H1 (cell line): Measurements from ENCODE around the gene GNB5. TPM values are rescaled to one million over a fixed set of nuclear protein-coding genes. Genes with fewer than 3 reads are reported as not detected.

Source experiments
- CTCF ChIA-PET: fragments of 300-600 bp; sonication (Branson Sonifier 250); formaldehyde crosslinking; loops from one replicate; lab custom pipeline; 2021; ENCODE audit not compliant: partially characterized antibody; lab: Charles Lee
- POLR2A ChIA-PET: fragments of 300-600 bp; sonication (Branson Sonifier 250); formaldehyde crosslinking; loops from one replicate; lab custom pipeline; 2021; ENCODE audit warnings: inconsistent platforms; ENCODE audit not compliant: partially characterized antibody; lab: Charles Lee
- DNase-seq, 2 experiments: peaks; one replicate each; pipeline versions ENCODE4 v3.0.0 to v3.0.0-alpha.2; 2010 to 2022; ENCODE audit warnings: low spot score in 2 of 2, low read depth in 1 of 2, mixed read lengths in 1 of 2
- FAIRE-seq: peaks from 2 replicates; lab custom pipeline; 2011; peaks lifted over from hg19 to GRCh38; lab: Jason Lieb, UNC
- H2AFZ ChIP-seq: 2 replicates; pipeline ENCODE4 v1.8.1; 2012; ENCODE audit warnings: low read length, inconsistent platforms
- H2AK5ac ChIP-seq: 2 replicates; pipeline ENCODE4 v1.6.1; 2013; ENCODE audit warnings: low read depth, low read length
- H2BK120ac ChIP-seq: replicated peaks from 2 replicates; pipeline ENCODE3; 2013; ENCODE audit warnings: low read depth, low read length, inconsistent platforms
- H2BK12ac ChIP-seq: 2 replicates; pipeline ENCODE4 v1.6.1; 2013; ENCODE audit warnings: low read depth, low read length
- H2BK15ac ChIP-seq: 2 replicates; pipeline ENCODE4 v1.6.1; 2013; ENCODE audit warnings: low read length
- H2BK20ac ChIP-seq: 2 replicates; pipeline ENCODE4 v1.6.1; 2013; ENCODE audit warnings: low read length
- H2BK5ac ChIP-seq: 2 replicates; pipeline ENCODE4 v1.6.1; 2013; ENCODE audit warnings: low read depth, low read length
- H3K14ac ChIP-seq: 2 replicates; pipeline ENCODE4 v1.6.1; 2013; ENCODE audit warnings: inconsistent platforms; ENCODE audit not compliant: insufficient read length
- H3K18ac ChIP-seq: 2 replicates; pipeline ENCODE4 v1.6.1; 2013; ENCODE audit warnings: low read length; ENCODE audit errors: extremely low read depth
- H3K23ac ChIP-seq: 2 replicates; pipeline ENCODE4 v1.6.1; 2013; ENCODE audit warnings: inconsistent platforms; ENCODE audit not compliant: insufficient read length
- H3K23me2 ChIP-seq: 2 replicates; pipeline ENCODE4 v1.6.1; 2013; ENCODE audit warnings: low read depth, low read length
- H3K27ac ChIP-seq: 2 replicates; pipeline ENCODE4 v1.6.1; 2011; ENCODE audit warnings: low read depth, low read length, inconsistent platforms
- H3K27me3 ChIP-seq, 4 experiments: replicated peaks in 1 of 4; 1 replicate in 1 of 4; 2 replicates in 3 of 4; pipeline versions ENCODE4 v1.6.1 to v1.8.1; 2011 to 2013; ENCODE audit warnings: low read length in 3 of 4, mild to moderate bottlenecking in 3 of 4, inconsistent platforms in 2 of 4, mixed read lengths in 2 of 4, moderate library complexity in 1 of 4; ENCODE audit not compliant: control insufficient read depth in 3 of 4, insufficient read depth in 3 of 4; ENCODE audit errors: extremely low read depth in 1 of 4
- H3K36me3 ChIP-seq, 4 experiments: 2 replicates each; pipeline versions ENCODE4 v1.6.1 to v1.8.1; 2011 to 2013; ENCODE audit warnings: mild to moderate bottlenecking in 4 of 4, low read length in 3 of 4, moderate library complexity in 2 of 4, control low read depth in 1 of 4, inconsistent platforms in 1 of 4; ENCODE audit not compliant: insufficient read depth in 4 of 4, control insufficient read depth in 2 of 4
- H3K4ac ChIP-seq: replicated peaks from 2 replicates; pipeline ENCODE3; 2013; ENCODE audit warnings: low read length, low read depth, mixed read lengths, inconsistent platforms; ENCODE audit not compliant: insufficient read length
- H3K4me1 ChIP-seq, 4 experiments: replicated peaks in 1 of 4; 1 replicate in 1 of 4; 2 replicates in 3 of 4; pipeline versions ENCODE4 v1.6.1 to v1.8.1; 2011 to 2013; ENCODE audit warnings: low read length in 3 of 4, inconsistent platforms in 2 of 4, mixed read lengths in 1 of 4; ENCODE audit not compliant: insufficient read depth in 4 of 4, control insufficient read depth in 3 of 4
- H3K4me2 ChIP-seq, 2 experiments: 2 replicates each; pipeline versions ENCODE4 v1.6.1 to v1.8.1; 2011 to 2013; ENCODE audit warnings: low read depth in 2 of 2, low read length in 2 of 2, control low read depth in 1 of 2, inconsistent platforms in 1 of 2, mild to moderate bottlenecking in 1 of 2; ENCODE audit not compliant: insufficient read depth in 1 of 2
- H3K4me3 ChIP-seq, 4 experiments: fragments of 200-600, 300-600 bp in 1 of 4; sonication (generic), shearing (Covaris generic), sonication (Bioruptor Twin) in 1 of 4; 2 replicates each; pipeline versions ENCODE4 v1.5.1 to v1.8.1; 2011 to 2016; ENCODE audit warnings: low read length in 4 of 4, low read depth in 3 of 4, control low read depth in 2 of 4, inconsistent platforms in 2 of 4, mild to moderate bottlenecking in 2 of 4, mixed read lengths in 1 of 4, moderate library complexity in 1 of 4; ENCODE audit not compliant: insufficient read depth in 2 of 4; ENCODE audit errors: extremely low read depth in 1 of 4
- H3K56ac ChIP-seq: replicated peaks from 2 replicates; pipeline ENCODE3; 2013; ENCODE audit warnings: low read depth, mild to moderate bottlenecking, mixed read lengths, low read length, inconsistent platforms; ENCODE audit not compliant: insufficient read length
- H3K79me1 ChIP-seq: 2 replicates; pipeline ENCODE4 v1.6.1; 2013; ENCODE audit warnings: low read depth, low read length, control low read depth
- H3K79me2 ChIP-seq, 2 experiments: 2 replicates each; pipeline versions ENCODE4 v1.6.1 to v1.8.1; 2012 to 2013; ENCODE audit warnings: low read length in 2 of 2, mild to moderate bottlenecking in 2 of 2, inconsistent platforms in 1 of 2; ENCODE audit not compliant: insufficient read depth in 2 of 2, control insufficient read depth in 1 of 2
- H3K9ac ChIP-seq, 4 experiments: replicated peaks in 1 of 4; 1 replicate in 1 of 4; 2 replicates in 3 of 4; pipeline versions ENCODE4 v1.6.1 to v1.8.1; 2011 to 2013; ENCODE audit warnings: low read depth in 3 of 4, low read length in 3 of 4, control low read depth in 2 of 4, mild to moderate bottlenecking in 2 of 4, moderate library complexity in 2 of 4, inconsistent platforms in 1 of 4; ENCODE audit errors: extremely low read depth in 1 of 4
- H3K9me3 ChIP-seq, 2 experiments: 2 replicates each; pipeline versions ENCODE4 v1.6.1 to v1.8.1; 2012 to 2013; ENCODE audit warnings: mild to moderate bottlenecking in 2 of 2, moderate library complexity in 2 of 2, control low read depth in 1 of 2, inconsistent platforms in 1 of 2, low read depth in 1 of 2, low read length in 1 of 2, mixed read lengths in 1 of 2; ENCODE audit not compliant: insufficient read depth in 2 of 2
- H4K20me1 ChIP-seq, 2 experiments: replicated peaks in 1 of 2; 2 replicates each; pipeline versions ENCODE3 to v1.8.1; 2011 to 2013; ENCODE audit warnings: inconsistent platforms in 2 of 2, low read length in 2 of 2, mild to moderate bottlenecking in 1 of 2; ENCODE audit not compliant: insufficient read depth in 2 of 2, control insufficient read depth in 1 of 2
- H4K5ac ChIP-seq: 2 replicates; pipeline ENCODE4 v1.6.1; 2013; ENCODE audit warnings: low read length, low read depth, mixed read lengths, inconsistent platforms; ENCODE audit not compliant: insufficient read length
- H4K8ac ChIP-seq: 2 replicates; pipeline ENCODE4 v1.8.0; 2013; ENCODE audit warnings: mild to moderate bottlenecking, moderate library complexity, low read length, inconsistent platforms; ENCODE audit not compliant: insufficient read depth; ENCODE audit errors: extremely low read depth
- H4K91ac ChIP-seq: replicated peaks from 2 replicates; pipeline ENCODE3; 2013; ENCODE audit warnings: low read length, mixed read lengths, inconsistent platforms; ENCODE audit not compliant: insufficient read length
- CBX5 ChIP-seq: fragments of 300-800, 300-1000 bp; sonication (generic); IDR thresholded peaks from 2 replicates; pipeline ENCODE4 v1.7.1; 2016; ENCODE audit warnings: antibody characterized with exemption, low read length, low read depth
- CREB1 ChIP-seq: IDR thresholded peaks from 2 replicates; pipeline ENCODE4 v1.6.1; 2012; ENCODE audit warnings: inconsistent platforms
- CTBP2 ChIP-seq: IDR thresholded peaks from 2 replicates; pipeline ENCODE4 v1.7.0; 2011; ENCODE audit warnings: borderline replicate concordance, mild to moderate bottlenecking, moderate library complexity, mixed read lengths, low read length; ENCODE audit not compliant: insufficient read depth, insufficient read length
- FOSL1 ChIP-seq: IDR thresholded peaks from 2 replicates; pipeline ENCODE4 v1.6.1; 2011; ENCODE audit warnings: mild to moderate bottlenecking, low read depth, low read length, moderate library complexity; ENCODE audit not compliant: insufficient read depth
- HDAC2 ChIP-seq, 2 experiments: fragments of 300-600 bp in 1 of 2; sonication (generic) in 1 of 2; IDR thresholded peaks; 2 replicates each; pipeline ENCODE4 v1.6.1; 2011 to 2012; ENCODE audit warnings: low read depth in 2 of 2, low read length in 2 of 2, mild to moderate bottlenecking in 2 of 2, moderate library complexity in 2 of 2, borderline replicate concordance in 1 of 2, inconsistent platforms in 1 of 2
- HDAC6 ChIP-seq: IDR thresholded peaks from one replicate; pipeline ENCODE4 v1.7.1; 2012; ENCODE audit warnings: low read depth, mild to moderate bottlenecking, inconsistent platforms, low read length, moderate library complexity
- KDM4A ChIP-seq: IDR thresholded peaks from one replicate; pipeline ENCODE4 v1.7.1; 2012; ENCODE audit warnings: low read depth, mild to moderate bottlenecking, moderate library complexity, low read length, inconsistent platforms; ENCODE audit not compliant: severe bottlenecking
- POU5F1 ChIP-seq: IDR thresholded peaks from 2 replicates; pipeline ENCODE4 v1.6.1; 2011; ENCODE audit warnings: low read depth, mild to moderate bottlenecking, low read length, moderate library complexity
- SP4 ChIP-seq: IDR thresholded peaks from 2 replicates; pipeline ENCODE4 v1.6.1; 2012; ENCODE audit warnings: low read length, inconsistent platforms
- SRF ChIP-seq: IDR thresholded peaks from 2 replicates; pipeline ENCODE4 v1.6.1; 2011; ENCODE audit warnings: mild to moderate bottlenecking, low read depth, low read length, moderate library complexity
- SUZ12 ChIP-seq: fragments of 200-600 bp; sonication (generic); IDR thresholded peaks from 2 replicates; pipeline ENCODE4 v1.6.1; 2012; ENCODE audit warnings: mild to moderate bottlenecking, inconsistent platforms, low read length, moderate library complexity, mixed read lengths
- TEAD4 ChIP-seq: IDR thresholded peaks from 2 replicates; pipeline ENCODE4 v1.6.1; 2012; ENCODE audit warnings: low read depth, low read length, inconsistent platforms, mixed read lengths
- YY1 ChIP-seq: IDR thresholded peaks from 2 replicates; pipeline ENCODE4 v1.6.1; 2011; ENCODE audit warnings: low read depth, mild to moderate bottlenecking, low read length
- WGBS, 2 experiments: shearing (Covaris generic) in 1 of 2; methylation state at CpG; one replicate each; pipeline versions ENCODE4 v1.1.6 to v1.1.7; 2013 to 2015; ENCODE audit warnings: low lambda C conversion rate in 2 of 2, mixed read lengths in 2 of 2, inconsistent platforms in 1 of 2, low coverage in 1 of 2, missing lambda C conversion rate in 1 of 2; ENCODE audit not compliant: insufficient replicate concordance in 2 of 2, insufficient coverage in 1 of 2, insufficient read length in 1 of 2; ENCODE audit errors: extremely low coverage in 1 of 2, missing lambda C conversion rate in 1 of 2; 5-methylcytosine and 5-hydroxymethylcytosine counted together
- polyA plus RNA-seq, 7 experiments: library from polyadenylated mRNA; depleted of rRNA in 3 of 7; stranded (reverse) in 5 of 7; unstranded in 2 of 7; fragments of >200 nt in 5 of 7; fragments of 200-250 nt in 2 of 7; gene quantifications; 1 replicate in 5 of 7; 2 replicates in 1 of 7; 4 replicates in 1 of 7; pipeline versions ENCODE4 v1.2.1 to v1.2.3, GENCODE V29; 2011 to 2013; ENCODE audit warnings: missing spikeins in 2 of 7, mixed read lengths in 2 of 7
- total RNA-seq: library from RNA; stranded (reverse); fragmentation: NEBNext Ultra II Directional; extraction: Animal tissue kit (Norgen Biotek cat#: 25700); gene quantifications from 2 replicates; pipeline ENCODE4 v1.2.1, GENCODE V29; 2021
- TF ChIP-seq, protein P1 (sequence below): IDR thresholded peaks from 2 replicates; pipeline ENCODE4 v1.6.1; 2012; ENCODE audit warnings: inconsistent platforms

GNB5 gene
- total and polyA plus RNA-seq, 2 of the 8 experiments (the other 6 are each of a cell fraction or from before 2014, with no cell fraction given), result 21.7 to 42.5 TPM

DNA sequence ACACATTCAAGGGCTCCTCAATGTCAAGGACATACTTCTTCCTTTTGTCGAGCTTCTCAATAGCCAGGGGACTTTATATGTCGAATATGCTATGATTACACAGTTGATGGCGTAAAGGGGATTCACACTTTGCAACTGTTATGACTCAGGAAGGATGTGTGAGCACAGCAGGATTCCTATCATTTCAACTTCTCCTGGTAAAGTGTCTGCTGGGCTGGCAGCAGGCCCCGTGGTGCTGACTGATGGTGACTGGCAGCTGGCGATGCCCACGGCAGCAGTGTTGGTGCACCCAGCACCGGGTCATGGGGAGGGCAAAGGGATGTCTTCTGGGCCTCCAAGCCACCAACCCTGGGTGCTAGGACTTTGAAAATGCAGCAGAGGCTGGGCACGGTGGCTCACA lies 44.8 kb upstream of the GNB5 start:
- H3K36me3 ChIP-seq, result peaks cover 13 to 47% (median 33%) of the 10 kb centered on the region in 4 experiments; a peak in 7 of 8 replicates
- H3K4me2 ChIP-seq, result no peak overlapping the region
- no peak overlapping the region for H3K4me3 ChIP-seq
- H4K5ac ChIP-seq, result no peak overlapping the region
- DNase-seq (no peak), FAIRE-seq (no peak)
- H3K79me2 ChIP-seq, result no peaks in the 10 kb centered on the region
- CTCF ChIA-PET, result interaction anchor here (1.7 to 2.5 kb wide), 2 partner anchors 9 to 20 kb away, joined by 9 to 11 read pairs; no protein-coding TSS in a partner anchor
- no peaks in the 10 kb centered on the region for H3K79me1 ChIP-seq
- H4K91ac ChIP-seq, result no peak overlapping the region
- 88% methylated on average over 8 of the region's 8 CpGs; no CpG with 5 or more reads in 1 of the 2 experiments for WGBS, 2 experiments
- no peaks in the 10 kb centered on the region for H3K23me2 ChIP-seq
- H2AK5ac ChIP-seq, result no peak overlapping the region
- no peak overlapping the region for H3K4ac ChIP-seq
- no peak overlapping the region for H2BK12ac ChIP-seq
- H3K9ac ChIP-seq, result no peak overlapping the region
- no peak overlapping the region for H3K18ac ChIP-seq
- H4K20me1 ChIP-seq, result no peaks in the 10 kb centered on the region
- H3K56ac ChIP-seq, result no peak overlapping the region
- POLR2A ChIA-PET, result interaction anchor here (0.7 kb wide), 1 partner anchor 15 kb away, joined by 3 read pairs; no protein-coding TSS in a partner anchor
- no peak overlapping the region for H3K14ac ChIP-seq
- H3K9me3 ChIP-seq, result no peaks in the 10 kb centered on the region
- no peak overlapping the region for H4K8ac ChIP-seq
- no peak overlapping the region for H2AFZ ChIP-seq
- H2BK5ac ChIP-seq, result no peak overlapping the region
- H3K23ac ChIP-seq, result no peak overlapping the region
- H3K4me1 ChIP-seq, result no peaks in the 10 kb centered on the region
- H2BK15ac ChIP-seq, result no peak overlapping the region
- H3K27me3 ChIP-seq, result no peaks in the 10 kb centered on the region
- H2BK120ac ChIP-seq, result no peak overlapping the region
- no peak overlapping the region for H3K27ac ChIP-seq
- no peak overlapping the region for H2BK20ac ChIP-seq
- no peak for TF ChIP-seq SP4
- no peak for TF ChIP-seq YY1
- TF ChIP-seq HDAC2 (IDR thresholded peaks at IDR 0.05; ENCODE audit: borderline replicate concordance in 1 of 2, low read depth in 2 of 2, low read length in 2 of 2), result no peak
- no peak for TF ChIP-seq SRF
- TF ChIP-seq TEAD4, result no peak
- TF ChIP-seq, protein P1, sequence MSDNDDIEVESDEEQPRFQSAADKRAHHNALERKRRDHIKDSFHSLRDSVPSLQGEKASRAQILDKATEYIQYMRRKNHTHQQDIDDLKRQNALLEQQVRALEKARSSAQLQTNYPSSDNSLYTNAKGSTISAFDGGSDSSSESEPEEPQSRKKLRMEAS, result no peak
- TF ChIP-seq SUZ12, result no peak
- no peak for TF ChIP-seq CTBP2
- TF ChIP-seq POU5F1, result no peak
- no peak for TF ChIP-seq CBX5
- no peak for TF ChIP-seq CREB1
- TF ChIP-seq HDAC6, result no peak
- no peak for TF ChIP-seq FOSL1
- TF ChIP-seq KDM4A, result no peak
